Erythroblast (primary cell): ENCODE results near the gene SH3BGRL3.

Experiments used
- GATA1 ChIP-seq: IDR thresholded peaks from 2 replicates; pipeline ENCODE4 v1.6.1; 2011; ENCODE audit warnings: low read depth, mild to moderate bottlenecking, control low read depth, low read length, moderate library complexity
- POLR2A ChIP-seq: IDR thresholded peaks from 2 replicates; pipeline ENCODE4 v1.6.1; 2011; ENCODE audit warnings: mild to moderate bottlenecking, low read length

DNA sequence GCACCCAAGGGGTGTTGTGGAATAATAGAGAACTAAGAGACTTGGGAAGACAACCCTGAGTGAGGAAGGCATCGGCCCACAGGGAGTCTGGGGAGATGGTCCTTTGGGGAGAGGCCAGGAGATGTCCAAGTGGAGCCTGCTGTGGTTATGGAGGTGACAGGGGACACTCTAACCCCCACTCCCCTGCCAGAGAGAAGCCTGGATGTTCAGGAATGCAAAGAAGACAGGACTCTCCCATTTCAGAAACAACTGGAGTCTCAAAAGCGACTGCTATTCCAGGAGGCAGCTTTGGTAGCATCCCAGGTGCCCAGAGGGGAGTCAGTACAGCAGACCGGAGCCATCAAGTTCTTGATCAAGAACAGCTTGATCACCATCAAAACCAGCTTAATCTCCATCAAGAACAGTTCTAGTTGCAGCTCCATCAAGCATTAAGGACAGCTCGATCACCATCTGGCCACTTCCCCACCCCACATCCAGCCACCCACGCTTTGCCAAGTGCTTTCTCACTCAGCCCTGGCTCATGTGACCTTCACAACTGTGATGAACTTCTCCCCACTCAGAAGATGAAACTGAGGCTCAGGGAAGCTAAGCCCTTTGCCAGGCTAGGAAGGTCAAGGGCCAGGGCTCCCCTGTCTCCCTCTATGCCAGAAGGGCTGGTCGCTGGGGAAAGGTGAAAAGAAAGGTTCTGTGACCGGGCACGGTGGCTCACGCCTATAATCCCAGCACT is 38.6 kb downstream of the SH3BGRL3 start:
- no peak for TF ChIP-seq POLR2A
- no peak for TF ChIP-seq GATA1
